ENCODE results near the gene IL19.

Gene IL19

DNA sequence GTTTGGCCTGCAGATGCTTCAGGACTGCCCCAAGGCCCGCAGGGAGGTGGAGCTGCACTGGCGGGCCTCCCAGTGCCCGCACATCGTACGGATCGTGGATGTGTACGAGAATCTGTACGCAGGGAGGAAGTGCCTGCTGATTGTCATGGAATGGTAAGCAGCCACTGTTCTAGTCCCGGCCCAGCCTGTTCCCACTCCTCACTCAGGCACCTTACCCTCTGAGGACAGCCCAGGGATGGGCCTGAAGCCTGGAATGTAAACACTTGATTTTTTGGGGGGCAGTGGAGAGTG lies 41.9 kb upstream of the IL19 start:
- Histone ChIP-seq H3K27me3 (ENCODE audit: insufficient read depth, poor library complexity, severe bottlenecking) (no peaks in the 10 kb centered on the region), H3K4me3 (replicated peaks; ENCODE audit: insufficient read depth, low read length) (no peak overlapping the region), H3K27ac (replicated peaks) (no peak overlapping the region)
- no peak for TF ChIP-seq SPI1 (IDR thresholded peaks at IDR 0.05; ENCODE audit: borderline replicate concordance, low read depth)
- TF ChIP-seq CTCF (IDR thresholded peaks at IDR 0.05; ENCODE audit: insufficient read depth, low read length) = no peak
- no peak for TF ChIP-seq POLR2AphosphoS5 (IDR thresholded peaks at IDR 0.05; ENCODE audit: low read depth)
- no peak for TF ChIP-seq GABPA (IDR thresholded peaks at IDR 0.05; ENCODE audit: low read depth)
- DNase-seq (ENCODE audit: low read depth in 1 of 2, low spot score in 1 of 2) = no peak

DNA sequence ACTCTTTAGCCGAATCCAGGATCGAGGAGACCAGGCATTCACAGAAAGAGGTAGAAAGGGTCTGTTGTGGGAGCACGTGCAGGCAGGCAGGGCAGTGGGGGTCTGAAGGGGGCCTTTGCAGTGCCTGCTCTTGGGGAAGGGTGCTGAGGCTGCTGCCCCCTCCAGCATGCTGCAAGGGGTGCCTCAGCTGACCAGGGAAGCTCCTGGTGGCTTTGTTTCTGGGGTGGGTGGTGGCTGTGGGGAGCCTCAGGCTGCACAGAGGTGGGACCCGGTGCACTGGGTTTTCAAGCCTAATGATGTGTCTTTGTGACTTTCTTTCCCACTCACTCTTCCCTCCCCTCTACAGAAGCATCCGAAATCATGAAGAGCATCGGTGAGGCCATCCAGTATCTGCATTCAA lies 41.5 kb upstream of the IL19 start:
- DNase-seq (ENCODE audit: low read depth in 1 of 2, low spot score in 1 of 2) = no peak
- H3K27ac ChIP-seq (replicated peaks) = no peak overlapping the region
- TF ChIP-seq GABPA (IDR thresholded peaks at IDR 0.05; ENCODE audit: low read depth) (no peak), CTCF (IDR thresholded peaks at IDR 0.05; ENCODE audit: insufficient read depth, low read length) (no peak), POLR2AphosphoS5 (IDR thresholded peaks at IDR 0.05; ENCODE audit: low read depth) (no peak), SPI1 (IDR thresholded peaks at IDR 0.05; ENCODE audit: borderline replicate concordance, low read depth) (no peak)
- TF ChIP-seq, protein P1, sequence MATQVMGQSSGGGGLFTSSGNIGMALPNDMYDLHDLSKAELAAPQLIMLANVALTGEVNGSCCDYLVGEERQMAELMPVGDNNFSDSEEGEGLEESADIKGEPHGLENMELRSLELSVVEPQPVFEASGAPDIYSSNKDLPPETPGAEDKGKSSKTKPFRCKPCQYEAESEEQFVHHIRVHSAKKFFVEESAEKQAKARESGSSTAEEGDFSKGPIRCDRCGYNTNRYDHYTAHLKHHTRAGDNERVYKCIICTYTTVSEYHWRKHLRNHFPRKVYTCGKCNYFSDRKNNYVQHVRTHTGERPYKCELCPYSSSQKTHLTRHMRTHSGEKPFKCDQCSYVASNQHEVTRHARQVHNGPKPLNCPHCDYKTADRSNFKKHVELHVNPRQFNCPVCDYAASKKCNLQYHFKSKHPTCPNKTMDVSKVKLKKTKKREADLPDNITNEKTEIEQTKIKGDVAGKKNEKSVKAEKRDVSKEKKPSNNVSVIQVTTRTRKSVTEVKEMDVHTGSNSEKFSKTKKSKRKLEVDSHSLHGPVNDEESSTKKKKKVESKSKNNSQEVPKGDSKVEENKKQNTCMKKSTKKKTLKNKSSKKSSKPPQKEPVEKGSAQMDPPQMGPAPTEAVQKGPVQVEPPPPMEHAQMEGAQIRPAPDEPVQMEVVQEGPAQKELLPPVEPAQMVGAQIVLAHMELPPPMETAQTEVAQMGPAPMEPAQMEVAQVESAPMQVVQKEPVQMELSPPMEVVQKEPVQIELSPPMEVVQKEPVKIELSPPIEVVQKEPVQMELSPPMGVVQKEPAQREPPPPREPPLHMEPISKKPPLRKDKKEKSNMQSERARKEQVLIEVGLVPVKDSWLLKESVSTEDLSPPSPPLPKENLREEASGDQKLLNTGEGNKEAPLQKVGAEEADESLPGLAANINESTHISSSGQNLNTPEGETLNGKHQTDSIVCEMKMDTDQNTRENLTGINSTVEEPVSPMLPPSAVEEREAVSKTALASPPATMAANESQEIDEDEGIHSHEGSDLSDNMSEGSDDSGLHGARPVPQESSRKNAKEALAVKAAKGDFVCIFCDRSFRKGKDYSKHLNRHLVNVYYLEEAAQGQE (IDR thresholded peaks at IDR 0.05; ENCODE audit: insufficient replicate concordance, low read depth) = no peak
- H3K27me3 ChIP-seq (ENCODE audit: insufficient read depth, poor library complexity, severe bottlenecking) = no peaks in the 10 kb centered on the region
- no peak overlapping the region for H3K4me3 ChIP-seq (replicated peaks; ENCODE audit: insufficient read depth, low read length)

GRCh38 chr1:206729507-206729906 lies 41.1 kb upstream of the IL19 start:
- no peaks in the 10 kb centered on the region for H3K27me3 ChIP-seq (ENCODE audit: insufficient read depth, poor library complexity, severe bottlenecking)
- no peak overlapping the region for H3K27ac ChIP-seq (replicated peaks)
- DNase-seq (ENCODE audit: low read depth in 1 of 2, low spot score in 1 of 2) = no peak
- TF ChIP-seq SPI1 (IDR thresholded peaks at IDR 0.05; ENCODE audit: borderline replicate concordance, low read depth) = no peak
- TF ChIP-seq CTCF (IDR thresholded peaks at IDR 0.05; ENCODE audit: insufficient read depth, low read length) = no peak
- TF ChIP-seq, protein P1 (IDR thresholded peaks at IDR 0.05; ENCODE audit: insufficient replicate concordance, low read depth) = no peak
- no peak for TF ChIP-seq POLR2AphosphoS5 (IDR thresholded peaks at IDR 0.05; ENCODE audit: low read depth)
- TF ChIP-seq GABPA (IDR thresholded peaks at IDR 0.05; ENCODE audit: low read depth) = no peak
- H3K4me3 ChIP-seq (replicated peaks; ENCODE audit: insufficient read depth, low read length) = no peak overlapping the region

DNA sequence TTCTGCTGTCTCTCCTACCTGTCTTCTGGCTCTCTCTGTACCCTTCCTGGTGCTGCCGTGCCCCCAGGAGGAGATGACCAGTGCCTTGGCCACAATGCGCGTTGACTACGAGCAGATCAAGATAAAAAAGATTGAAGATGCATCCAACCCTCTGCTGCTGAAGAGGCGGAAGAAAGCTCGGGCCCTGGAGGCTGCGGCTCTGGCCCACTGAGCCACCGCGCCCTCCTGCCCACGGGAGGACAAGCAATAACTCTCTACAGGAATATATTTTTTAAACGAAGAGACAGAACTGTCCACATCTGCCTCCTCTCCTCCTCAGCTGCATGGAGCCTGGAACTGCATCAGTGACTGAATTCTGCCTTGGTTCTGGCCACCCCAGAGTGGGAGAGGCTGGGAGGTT lies 38.1 kb upstream of the IL19 start:
- Histone ChIP-seq H3K4me3 (replicated peaks; ENCODE audit: insufficient read depth, low read length) (no peak overlapping the region), H3K27ac (replicated peaks) (no peak overlapping the region)
- DNase-seq (ENCODE audit: low read depth in 1 of 2, low spot score in 1 of 2) = no peak

More for the DNA sequence above, 38.1 kb upstream of the IL19 start:
- H3K27me3 ChIP-seq (ENCODE audit: insufficient read depth, poor library complexity, severe bottlenecking) = no peaks in the 10 kb centered on the region
- TF ChIP-seq, protein P1 (IDR thresholded peaks at IDR 0.05; ENCODE audit: insufficient replicate concordance, low read depth) = no peak
- no peak for TF ChIP-seq POLR2AphosphoS5 (IDR thresholded peaks at IDR 0.05; ENCODE audit: low read depth)
- TF ChIP-seq CTCF (IDR thresholded peaks at IDR 0.05; ENCODE audit: insufficient read depth, low read length) = no peak
- TF ChIP-seq SPI1 (IDR thresholded peaks at IDR 0.05; ENCODE audit: borderline replicate concordance, low read depth) = no peak
- no peak for TF ChIP-seq GABPA (IDR thresholded peaks at IDR 0.05; ENCODE audit: low read depth)
